ENCODE results near the gene U2SURP.

DNA sequence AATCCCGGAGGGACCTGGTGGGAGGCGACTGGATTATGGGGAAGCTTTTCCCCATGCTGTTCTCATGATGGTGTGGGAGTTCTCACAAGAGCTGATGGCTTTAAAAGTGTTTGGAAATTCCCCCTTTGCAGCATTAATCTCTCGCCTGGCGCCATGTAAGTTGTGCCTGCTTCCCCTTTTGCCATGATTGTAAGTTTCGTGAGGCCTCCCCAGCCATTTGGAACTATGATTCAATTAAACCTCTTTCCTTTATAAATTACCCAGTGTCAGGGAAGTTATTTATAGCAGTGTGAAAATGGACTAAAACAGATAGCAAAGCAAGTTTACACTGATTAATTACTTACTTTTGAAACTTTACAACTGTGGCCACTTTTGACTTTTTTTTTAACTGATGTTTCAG is 10.6 kb upstream of the U2SURP start:
- TF ChIP-seq, protein P1, sequence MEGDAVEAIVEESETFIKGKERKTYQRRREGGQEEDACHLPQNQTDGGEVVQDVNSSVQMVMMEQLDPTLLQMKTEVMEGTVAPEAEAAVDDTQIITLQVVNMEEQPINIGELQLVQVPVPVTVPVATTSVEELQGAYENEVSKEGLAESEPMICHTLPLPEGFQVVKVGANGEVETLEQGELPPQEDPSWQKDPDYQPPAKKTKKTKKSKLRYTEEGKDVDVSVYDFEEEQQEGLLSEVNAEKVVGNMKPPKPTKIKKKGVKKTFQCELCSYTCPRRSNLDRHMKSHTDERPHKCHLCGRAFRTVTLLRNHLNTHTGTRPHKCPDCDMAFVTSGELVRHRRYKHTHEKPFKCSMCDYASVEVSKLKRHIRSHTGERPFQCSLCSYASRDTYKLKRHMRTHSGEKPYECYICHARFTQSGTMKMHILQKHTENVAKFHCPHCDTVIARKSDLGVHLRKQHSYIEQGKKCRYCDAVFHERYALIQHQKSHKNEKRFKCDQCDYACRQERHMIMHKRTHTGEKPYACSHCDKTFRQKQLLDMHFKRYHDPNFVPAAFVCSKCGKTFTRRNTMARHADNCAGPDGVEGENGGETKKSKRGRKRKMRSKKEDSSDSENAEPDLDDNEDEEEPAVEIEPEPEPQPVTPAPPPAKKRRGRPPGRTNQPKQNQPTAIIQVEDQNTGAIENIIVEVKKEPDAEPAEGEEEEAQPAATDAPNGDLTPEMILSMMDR (IDR thresholded peaks at IDR 0.05 in 4 of 5, conservative IDR thresholded peaks at IDR 0.05 in 1 of 5), result no peak
- no peak for TF ChIP-seq POLR2A (IDR thresholded peaks at IDR 0.05)
